Measurements from ENCODE around the gene SCFD2.

SCFD2 gene

GRCh38 chr4:53100501-53101190 lies 265.2 kb downstream of the SCFD2 start:
- Mint-ChIP-seq H3K27ac (peak overlapping the region in 2 of 3 experiments; percentile 26 to 79), H3K27me3 (ENCODE audit: low read depth) (no peaks in the 10 kb centered on the region), H3K4me1 (peaks cover 14% of the 10 kb centered on the region), H3K9me3 (peaks cover 11% of the 10 kb centered on the region), H3K36me3 (ENCODE audit: low read depth) (peaks cover 6% of the 10 kb centered on the region), H3K4me3 (no peak overlapping the region)
- no peak for TF ChIP-seq CTCF (IDR thresholded peaks at IDR 0.05; ENCODE audit: unreplicated experiment in 3 of 3)

DNA sequence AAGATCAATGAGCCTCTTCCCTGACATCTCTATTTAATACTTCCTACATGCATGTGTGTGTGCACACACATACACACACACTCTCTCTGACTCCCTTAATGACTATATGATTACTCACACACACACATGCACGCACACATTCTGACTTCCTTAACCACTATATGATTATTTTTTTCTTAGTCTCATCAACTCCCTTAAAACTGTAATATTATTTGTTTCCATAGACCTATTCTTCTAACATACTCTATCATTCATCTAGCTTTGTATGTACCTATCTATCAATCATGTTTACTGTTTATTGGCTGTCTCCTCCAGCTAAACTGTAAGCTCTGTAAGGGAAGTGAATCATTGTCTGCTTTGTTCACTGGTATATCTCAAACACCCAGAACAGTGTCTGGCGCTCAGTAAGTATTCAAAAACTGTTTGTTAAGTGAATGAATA lies 267.2 kb downstream of the SCFD2 start:
- no peak for TF ChIP-seq CTCF (IDR thresholded peaks at IDR 0.05; ENCODE audit: unreplicated experiment in 3 of 3)
- Mint-ChIP-seq H3K27ac (no peak overlapping the region), H3K9me3 (peaks cover 11% of the 10 kb centered on the region), H3K4me1 (peaks cover 14% of the 10 kb centered on the region), H3K36me3 (ENCODE audit: low read depth) (peaks cover 6% of the 10 kb centered on the region), H3K4me3 (no peak overlapping the region), H3K27me3 (ENCODE audit: low read depth) (no peaks in the 10 kb centered on the region)

DNA sequence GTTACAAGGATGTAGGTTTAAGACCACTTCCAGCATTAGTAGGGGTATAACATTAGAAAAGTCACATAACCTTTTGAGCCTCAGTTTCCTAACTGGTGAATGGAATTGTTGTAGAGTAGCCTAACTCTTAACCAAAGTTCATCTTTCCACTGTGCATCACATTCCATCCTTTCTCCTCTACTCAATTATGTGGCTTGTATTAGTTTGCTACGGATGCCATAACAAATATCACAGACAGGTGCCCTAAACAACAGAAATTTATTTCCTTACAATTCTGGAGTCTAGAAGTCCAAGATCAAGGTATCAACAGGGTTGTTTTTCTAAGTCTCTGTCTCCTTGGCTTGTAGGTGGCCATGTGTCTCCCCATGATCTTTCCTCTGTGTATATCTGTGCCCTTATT lies 271.8 kb downstream of the SCFD2 start:
- no peak for TF ChIP-seq CTCF (IDR thresholded peaks at IDR 0.05; ENCODE audit: unreplicated experiment in 3 of 3)
- Mint-ChIP-seq H3K4me1 (peaks cover 17% of the 10 kb centered on the region), H3K27me3 (ENCODE audit: low read depth) (no peaks in the 10 kb centered on the region), H3K27ac (no peak overlapping the region), H3K36me3 (ENCODE audit: low read depth) (peaks cover 6% of the 10 kb centered on the region), H3K9me3 (peaks cover 11% of the 10 kb centered on the region), H3K4me3 (no peak overlapping the region)

GRCh38 chr4:53089936-53090729 lies 275.7 kb downstream of the SCFD2 start:
- Mint-ChIP-seq H3K4me1 (peaks cover 21% of the 10 kb centered on the region), H3K36me3 (ENCODE audit: low read depth) (peaks cover 4% of the 10 kb centered on the region), H3K27me3 (ENCODE audit: low read depth) (no peaks in the 10 kb centered on the region), H3K4me3 (no peak overlapping the region), H3K27ac (peak overlapping the region; percentile 26 to 75 (median 50)), H3K9me3 (peaks cover 15% of the 10 kb centered on the region)
- TF ChIP-seq CTCF (IDR thresholded peaks at IDR 0.05; ENCODE audit: unreplicated experiment in 3 of 3) = no peak

DNA sequence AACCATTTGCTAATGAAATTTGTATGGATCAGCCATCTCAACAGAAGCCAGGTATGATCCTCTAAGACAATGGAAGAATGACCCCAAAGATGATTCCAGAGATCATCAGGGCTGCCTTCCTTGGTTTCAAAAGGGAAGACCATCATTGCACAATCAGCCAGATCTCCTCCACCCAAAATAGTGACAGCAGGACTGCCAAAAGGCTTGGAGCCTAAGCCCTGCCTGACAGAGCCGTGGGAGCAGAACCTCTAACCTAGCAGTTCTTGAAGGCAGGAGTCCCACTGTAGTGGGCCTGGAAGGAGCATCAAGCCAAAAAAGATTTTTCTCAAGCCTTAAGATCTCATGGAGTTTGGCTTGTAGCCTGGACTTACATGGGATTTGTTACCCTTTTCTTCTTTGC lies 277.7 kb downstream of the SCFD2 start:
- Mint-ChIP-seq H3K27ac (peak overlapping the region in 2 of 3 experiments; percentile 37 to 57), H3K4me1 (peaks cover 21% of the 10 kb centered on the region), H3K27me3 (ENCODE audit: low read depth) (peaks cover 3% of the 10 kb centered on the region), H3K4me3 (no peak overlapping the region), H3K36me3 (ENCODE audit: low read depth) (peaks cover 15% of the 10 kb centered on the region), H3K9me3 (peaks cover 28% of the 10 kb centered on the region)
- no peak for TF ChIP-seq CTCF (IDR thresholded peaks at IDR 0.05; ENCODE audit: unreplicated experiment in 3 of 3)

Measured in nephron (organoid).